ENCODE results near the gene TSHZ2.

DNA sequence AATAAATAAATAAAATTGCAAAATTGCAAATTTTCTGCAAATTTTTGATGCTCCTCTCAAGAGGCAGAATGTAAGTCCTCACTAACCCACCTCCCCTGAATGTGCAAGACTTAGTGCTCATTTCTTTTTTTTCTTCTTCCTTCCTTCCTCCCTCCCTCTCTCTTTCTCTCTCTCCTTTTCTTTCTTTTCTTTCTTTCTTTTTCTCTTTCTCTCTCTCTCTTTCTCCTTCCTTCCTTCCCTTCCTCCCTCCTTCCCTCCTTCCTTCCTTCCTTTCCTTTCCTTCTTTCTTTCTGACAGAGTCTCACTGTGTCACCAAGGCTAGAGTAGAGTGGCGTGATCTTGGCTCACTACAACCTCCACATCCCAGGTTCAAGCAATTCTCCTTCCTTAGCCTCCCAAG lies 561.3 kb downstream of the TSHZ2 start:
- TF ChIP-seq, protein P1, sequence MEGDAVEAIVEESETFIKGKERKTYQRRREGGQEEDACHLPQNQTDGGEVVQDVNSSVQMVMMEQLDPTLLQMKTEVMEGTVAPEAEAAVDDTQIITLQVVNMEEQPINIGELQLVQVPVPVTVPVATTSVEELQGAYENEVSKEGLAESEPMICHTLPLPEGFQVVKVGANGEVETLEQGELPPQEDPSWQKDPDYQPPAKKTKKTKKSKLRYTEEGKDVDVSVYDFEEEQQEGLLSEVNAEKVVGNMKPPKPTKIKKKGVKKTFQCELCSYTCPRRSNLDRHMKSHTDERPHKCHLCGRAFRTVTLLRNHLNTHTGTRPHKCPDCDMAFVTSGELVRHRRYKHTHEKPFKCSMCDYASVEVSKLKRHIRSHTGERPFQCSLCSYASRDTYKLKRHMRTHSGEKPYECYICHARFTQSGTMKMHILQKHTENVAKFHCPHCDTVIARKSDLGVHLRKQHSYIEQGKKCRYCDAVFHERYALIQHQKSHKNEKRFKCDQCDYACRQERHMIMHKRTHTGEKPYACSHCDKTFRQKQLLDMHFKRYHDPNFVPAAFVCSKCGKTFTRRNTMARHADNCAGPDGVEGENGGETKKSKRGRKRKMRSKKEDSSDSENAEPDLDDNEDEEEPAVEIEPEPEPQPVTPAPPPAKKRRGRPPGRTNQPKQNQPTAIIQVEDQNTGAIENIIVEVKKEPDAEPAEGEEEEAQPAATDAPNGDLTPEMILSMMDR (IDR thresholded peaks at IDR 0.05) = no peak
- no peak for TF ChIP-seq POLR2A (IDR thresholded peaks at IDR 0.05)

Measured in testis (tissue), 2 donors.